H9 (cell line): Measurements from ENCODE around the gene TAOK3. TPM values are rescaled to one million over a fixed set of nuclear protein-coding genes. Genes with fewer than 3 reads are reported as not detected.

Source experiments
- DNase-seq: peaks from one replicate; pipeline ENCODE4 v3.0.0-alpha.2; 2017
- H2AFZ ChIP-seq: one replicate; pipeline ENCODE4 v1.6.1; 2013; ENCODE audit warnings: mild to moderate bottlenecking, low read length, control low read depth, moderate library complexity
- H2AK5ac ChIP-seq: 2 replicates; pipeline ENCODE4 v1.6.1; 2013; ENCODE audit warnings: low read length, control low read depth, mixed read lengths; ENCODE audit not compliant: insufficient read length
- H2BK120ac ChIP-seq: one replicate; pipeline ENCODE4 v1.6.1; 2013; ENCODE audit warnings: low read depth, mild to moderate bottlenecking, low read length, control low read depth, inconsistent platforms; ENCODE audit not compliant: poor library complexity, severe bottlenecking
- H2BK12ac ChIP-seq: 2 replicates; pipeline ENCODE4 v1.6.1; 2013; ENCODE audit warnings: low read length, control low read depth, mixed read lengths, low read depth; ENCODE audit not compliant: insufficient read length
- H2BK15ac ChIP-seq: 2 replicates; pipeline ENCODE4 v1.6.1; 2013; ENCODE audit warnings: low read depth, low read length, control low read depth
- H2BK20ac ChIP-seq: one replicate; pipeline ENCODE4 v1.6.1; 2013; ENCODE audit warnings: low read depth, mild to moderate bottlenecking, low read length, control low read depth, inconsistent platforms; ENCODE audit not compliant: poor library complexity, severe bottlenecking
- H2BK5ac ChIP-seq: 2 replicates; pipeline ENCODE4 v1.6.1; 2013; ENCODE audit warnings: low read length, control low read depth, mixed read lengths; ENCODE audit not compliant: insufficient read length
- H3K14ac ChIP-seq: 2 replicates; pipeline ENCODE4 v1.6.1; 2013; ENCODE audit warnings: low read length, control low read depth; ENCODE audit not compliant: insufficient read depth
- H3K18ac ChIP-seq: 2 replicates; pipeline ENCODE4 v1.6.1; 2013; ENCODE audit warnings: low read depth, mild to moderate bottlenecking, mixed read lengths, low read length, control low read depth; ENCODE audit not compliant: insufficient read length
- H3K23ac ChIP-seq: 2 replicates; pipeline ENCODE4 v1.6.1; 2013; ENCODE audit warnings: low read length, control low read depth, mixed read lengths, low read depth; ENCODE audit not compliant: insufficient read length
- H3K23me2 ChIP-seq: 2 replicates; pipeline ENCODE4 v1.6.1; 2013; ENCODE audit warnings: low read depth, mild to moderate bottlenecking, mixed read lengths, low read length, control low read depth; ENCODE audit not compliant: insufficient read length, poor library complexity, severe bottlenecking
- H3K27ac ChIP-seq: 2 replicates; pipeline ENCODE4 v1.5.1; 2013; ENCODE audit warnings: low read length, control low read depth, mixed read lengths, low read depth; ENCODE audit not compliant: insufficient read length
- H3K27me3 ChIP-seq: 2 replicates; pipeline ENCODE4 v1.6.1; 2013; ENCODE audit warnings: low read length, control low read depth, inconsistent platforms; ENCODE audit not compliant: insufficient read depth
- H3K4ac ChIP-seq: 2 replicates; pipeline ENCODE4 v1.6.1; 2013; ENCODE audit warnings: low read depth, mild to moderate bottlenecking, control low read depth, inconsistent platforms, low read length, moderate library complexity
- H3K4me1 ChIP-seq: 2 replicates; pipeline ENCODE4 v1.6.1; 2013; ENCODE audit warnings: low read length, control low read depth, inconsistent platforms; ENCODE audit not compliant: insufficient read depth
- H3K4me2 ChIP-seq: 2 replicates; pipeline ENCODE4 v1.6.1; 2013; ENCODE audit warnings: low read length, control low read depth, mixed read lengths; ENCODE audit not compliant: insufficient read length, insufficient read depth
- H3K56ac ChIP-seq: 2 replicates; pipeline ENCODE4 v1.6.1; 2013; ENCODE audit warnings: low read depth, mild to moderate bottlenecking, mixed read lengths, low read length, control low read depth; ENCODE audit not compliant: insufficient read length
- H3K79me1 ChIP-seq: 2 replicates; pipeline ENCODE4 v1.6.1; 2013; ENCODE audit warnings: low read depth, mild to moderate bottlenecking, moderate library complexity, low read length, control low read depth, inconsistent platforms; ENCODE audit not compliant: insufficient read depth, poor library complexity, severe bottlenecking
- H3K79me2 ChIP-seq: 2 replicates; pipeline ENCODE4 v1.6.1; 2013; ENCODE audit warnings: low read length, control low read depth, inconsistent platforms; ENCODE audit not compliant: insufficient read depth
- H3K9ac ChIP-seq: 2 replicates; pipeline ENCODE4 v1.6.1; 2013; ENCODE audit warnings: low read length, control low read depth, mixed read lengths; ENCODE audit not compliant: insufficient read length; ENCODE audit errors: extremely low read depth
- H3K9me3 ChIP-seq: one replicate; pipeline ENCODE4 v1.6.1; 2013; ENCODE audit warnings: low read depth, low read length, inconsistent platforms; ENCODE audit not compliant: control insufficient read depth
- H3T11ph ChIP-seq: one replicate; pipeline ENCODE4 v1.6.1; 2013; ENCODE audit warnings: mild to moderate bottlenecking, low read length, control low read depth, inconsistent platforms
- H4K20me1 ChIP-seq: one replicate; pipeline ENCODE4 v1.6.1; 2013; ENCODE audit not compliant: control insufficient read depth, insufficient read length, insufficient read depth
- H4K5ac ChIP-seq: 2 replicates; pipeline ENCODE4 v1.6.1; 2013; ENCODE audit warnings: low read depth, mild to moderate bottlenecking, mixed read lengths, low read length, control low read depth; ENCODE audit not compliant: insufficient read length
- H4K8ac ChIP-seq: replicated peaks from 2 replicates; pipeline ENCODE4 v1.6.1; 2013; ENCODE audit warnings: low read length, control low read depth, mixed read lengths, low read depth; ENCODE audit not compliant: insufficient read length
- H4K91ac ChIP-seq: 2 replicates; pipeline ENCODE4 v1.6.1; 2013; ENCODE audit warnings: low read depth, mild to moderate bottlenecking, moderate library complexity, mixed read lengths, low read length, control low read depth; ENCODE audit not compliant: insufficient read length
- H3K27ac Mint-ChIP-seq, 3 experiments: 2 replicates in 2 of 3; 3 replicates in 1 of 3; pipeline ENCODE4 v1.8.0; 2020 to 2021; ENCODE audit warnings: mixed read lengths in 3 of 3, mild to moderate bottlenecking in 1 of 3, moderate library complexity in 1 of 3
- H3K27me3 Mint-ChIP-seq: 2 replicates; pipeline ENCODE4 v1.8.0; 2021; ENCODE audit warnings: low read depth, mild to moderate bottlenecking, moderate library complexity, mixed read lengths
- H3K36me3 Mint-ChIP-seq, 3 experiments: 2 replicates in 2 of 3; 3 replicates in 1 of 3; pipeline ENCODE4 v1.8.0; 2020 to 2021; ENCODE audit warnings: low read depth in 3 of 3, mixed read lengths in 3 of 3; ENCODE audit not compliant: insufficient read depth in 1 of 3
- H3K4me1 Mint-ChIP-seq, 2 experiments: 2 replicates each; pipeline ENCODE4 v1.8.0; 2020; ENCODE audit warnings: mixed read lengths in 2 of 2
- H3K4me3 Mint-ChIP-seq, 2 experiments: 2 replicates in 1 of 2; 3 replicates in 1 of 2; pipeline ENCODE4 v1.8.0; 2020 to 2021; ENCODE audit warnings: mild to moderate bottlenecking in 2 of 2, mixed read lengths in 2 of 2, moderate library complexity in 1 of 2
- H3K9me3 Mint-ChIP-seq, 2 experiments: 2 replicates in 1 of 2; 3 replicates in 1 of 2; pipeline ENCODE4 v1.8.0; 2020; ENCODE audit warnings: mild to moderate bottlenecking in 2 of 2, mixed read lengths in 2 of 2, moderate library complexity in 1 of 2
- CTCF ChIP-seq: fragments of 200-600 bp; sonication (generic); conservative IDR thresholded peaks from 3 replicates; pipeline ENCODE4 v1.8.0; 2021; ENCODE audit warnings: antibody characterized with exemption, mild to moderate bottlenecking
- total RNA-seq: library from RNA; stranded (reverse); gene quantifications from 2 replicates; pipeline ENCODE4 v1.2.1, GENCODE V29; 2021

Gene TAOK3
- total RNA-seq, 1 experiment from 2014 or later = 5.2 TPM

- Histone ChIP-seq H4K8ac (no peak overlapping the region), H2BK5ac (no peak overlapping the region), H2BK120ac (no peak overlapping the region), H3K4ac (no peak overlapping the region), H4K20me1 (no peaks in the 10 kb centered on the region), H2AK5ac (no peak overlapping the region), H3K23ac (no peak overlapping the region), H2BK20ac (no peak overlapping the region), H3K27ac (no peak overlapping the region), H3K23me2 (no peaks in the 10 kb centered on the region), H4K91ac (no peak overlapping the region), H3K79me1 (no peaks in the 10 kb centered on the region), H3K9ac (no peak overlapping the region), H3K9me3 (no peaks in the 10 kb centered on the region), H3K27me3 (no peaks in the 10 kb centered on the region), H2AFZ (no peak overlapping the region), H3K4me2 (no peak overlapping the region), H3K56ac (no peak overlapping the region), H3K79me2 (no peaks in the 10 kb centered on the region), H3K14ac (no peak overlapping the region), H3T11ph (no peak overlapping the region), H3K18ac (no peak overlapping the region), H4K5ac (no peak overlapping the region), H2BK15ac (no peak overlapping the region), H3K4me1 (no peaks in the 10 kb centered on the region), H2BK12ac (no peak overlapping the region)
- Mint-ChIP-seq H3K9me3 (no peaks in the 10 kb centered on the region; a peak in 1 of 5 replicates), H3K27ac (no peak overlapping the region), H3K36me3 (no peaks in the 10 kb centered on the region), H3K4me3 (no peak overlapping the region), H3K4me1 (peaks cover 0 to 7% of the 10 kb centered on the region in 2 experiments; a peak in 2 of 4 replicates), H3K27me3 (no peaks in the 10 kb centered on the region)
- DNase-seq = no peak
- TF ChIP-seq CTCF = no peak
Observed at GRCh38 chr12:118183711-118184110, 189.0 kb downstream of the TAOK3 start.
